ENCODE results near the gene WBP1. TPM values are rescaled to one million over a fixed set of nuclear protein-coding genes. Genes with fewer than 3 reads are reported as not detected.
"Not testable (repeated sequence)": the region's sequence is repeated elsewhere in the genome, so short reads cannot be mapped to it uniquely, and the experiment has no call there.

The WBP1 gene
- total RNA-seq = 26.7 and 33.4 TPM in 2 replicates

GRCh38 chr2:74458132-74458937, at the start of gene WBP1:
Gene WBP1, plus strand, starts transcription at chr2:74458438. Its CDS starts 165 bp downstream, at chr2:74458603.
- peak; percentile 100 for DNase-seq (ENCODE audit: low read depth, low spot score)

- DNase-seq (ENCODE audit: low read depth, low spot score) = no peak
These were observed 45.1 kb upstream of the WBP1 start for GRCh38 chr2:74413001-74413698.

- no peak for DNase-seq (ENCODE audit: low read depth, low spot score)
These were observed 43.8 kb upstream of the WBP1 start for GRCh38 chr2:74414441-74414840.

- no peak for DNase-seq (ENCODE audit: low read depth, low spot score)
These were observed 43.1 kb upstream of the WBP1 start for GRCh38 chr2:74414881-74415761.

GRCh38 chr2:74415762-74416395, 42.4 kb upstream of the WBP1 start:
- no peak for DNase-seq (ENCODE audit: low read depth, low spot score)

GRCh38 chr2:74416778-74417177, 41.5 kb upstream of the WBP1 start:
- no peak for DNase-seq (ENCODE audit: low read depth, low spot score)

- no peak for DNase-seq (ENCODE audit: low read depth, low spot score)
These were observed 41.0 kb upstream of the WBP1 start for GRCh38 chr2:74417197-74417596.

- DNase-seq (ENCODE audit: low read depth, low spot score) = no peak
These were observed 40.5 kb upstream of the WBP1 start for GRCh38 chr2:74417763-74418162.

- no peak for DNase-seq (ENCODE audit: low read depth, low spot score)
These were observed 39.9 kb upstream of the WBP1 start for GRCh38 chr2:74418312-74418711.

- DNase-seq (ENCODE audit: low read depth, low spot score) = no peak
These were observed 38.9 kb upstream of the WBP1 start for GRCh38 chr2:74419345-74419744.

- DNase-seq (ENCODE audit: low read depth, low spot score) = no peak
These were observed 38.2 kb upstream of the WBP1 start for GRCh38 chr2:74420006-74420405.

- DNase-seq (ENCODE audit: low read depth, low spot score) = not testable (repeated sequence)
These were observed 37.7 kb upstream of the WBP1 start for GRCh38 chr2:74420443-74421103.

- DNase-seq (ENCODE audit: low read depth, low spot score) = peak; percentile 27
These were observed 36.9 kb upstream of the WBP1 start, which contains the start of the genes C2orf81 and WDR54 for GRCh38 chr2:74421221-74421870. Gene C2orf81, minus strand, starts transcription at chr2:74421619. Its CDS starts 59 bp downstream, at chr2:74421560. Gene WDR54, plus strand, starts transcription at chr2:74421730. Its CDS starts 424 bp downstream, at chr2:74422154.

- no peak for DNase-seq (ENCODE audit: low read depth, low spot score)
These were observed 34.8 kb upstream of the WBP1 start for GRCh38 chr2:74423231-74424095.

GRCh38 chr2:74424139-74424992, 33.9 kb upstream of the WBP1 start:
- no peak for DNase-seq (ENCODE audit: low read depth, low spot score)

- DNase-seq (ENCODE audit: low read depth, low spot score) = no peak
These were observed 33.2 kb upstream of the WBP1 start for GRCh38 chr2:74424995-74425406.

GRCh38 chr2:74425523-74425922, 32.7 kb upstream of the WBP1 start:
- DNase-seq (ENCODE audit: low read depth, low spot score) = no peak

GRCh38 chr2:74426181-74426758, 32.0 kb upstream of the WBP1 start:
- DNase-seq (ENCODE audit: low read depth, low spot score) = no peak
